Umbilical cord (tissue), 2 donors: ENCODE data around the gene FAM131A. TPM values are rescaled to one million over a fixed set of nuclear protein-coding genes. Genes with fewer than 3 reads are reported as not detected.

Source experiments
- DNase-seq: peaks from one replicate; pipeline ENCODE4 v3.0.0-alpha.2; 2015; ENCODE audit warnings: low spot score
- total RNA-seq: library from RNA; depleted of rRNA; stranded (reverse); fragments of >200 nt; gene quantifications from one replicate; pipeline ENCODE4 v1.2.3, GENCODE V29; 2014; ENCODE audit warnings: low replicate concordance; ENCODE audit not compliant: insufficient read depth

The FAM131A gene
- total RNA-seq, 1 donor from 2014 or later = 13.2 TPM

GRCh38 chr3:184357248-184358123 lies 20.1 kb downstream of the FAM131A start:
- DNase-seq = no peak

GRCh38 chr3:184358124-184358767 lies 20.8 kb downstream of the FAM131A start:
- DNase-seq = no peak

- no peak for DNase-seq
Measured at GRCh38 chr3:184358921-184359350, 21.5 kb downstream of the FAM131A start.

- DNase-seq = no peak
Measured at GRCh38 chr3:184359610-184360009, 22.2 kb downstream of the FAM131A start.

GRCh38 chr3:184360070-184360928 lies 22.9 kb downstream of the FAM131A start:
- DNase-seq = no peak

- no peak for DNase-seq
Measured at GRCh38 chr3:184360929-184361531, 23.6 kb downstream of the FAM131A start.

GRCh38 chr3:184361532-184361931 lies 24.1 kb downstream of the FAM131A start, which contains the start of the genes CLCN2 and POLR2H:
Gene CLCN2, minus strand, starts transcription at chr3:184361605. Its CDS starts 126 bp downstream, at chr3:184361479.
Gene POLR2H, plus strand, starts transcription at chr3:184361710. Its CDS starts 1,783 bp downstream, at chr3:184363493.
- DNase-seq = peak; percentile 82

- DNase-seq = peak; percentile 84
Measured at GRCh38 chr3:184361932-184362667, 24.7 kb downstream of the FAM131A start.

GRCh38 chr3:184362668-184363546 lies 25.5 kb downstream of the FAM131A start:
- peak; percentile 99 for DNase-seq

GRCh38 chr3:184366619-184367289 lies 29.4 kb downstream of the FAM131A start:
- DNase-seq = no peak

GRCh38 chr3:184368116-184368515 lies 30.7 kb downstream of the FAM131A start:
- no peak for DNase-seq

- no peak for DNase-seq
Measured at GRCh38 chr3:184368586-184369183, 31.3 kb downstream of the FAM131A start.

- peak; percentile 91 for DNase-seq
Measured at GRCh38 chr3:184371570-184372018, 34.2 kb downstream of the FAM131A start.

GRCh38 chr3:184372296-184372821 lies 35.0 kb downstream of the FAM131A start:
- DNase-seq = no peak

GRCh38 chr3:184372911-184373310 lies 35.5 kb downstream of the FAM131A start:
- DNase-seq = no peak

- peak; percentile 25 for DNase-seq
Measured at GRCh38 chr3:184373422-184373821, 36.0 kb downstream of the FAM131A start.

GRCh38 chr3:184375747-184376461 lies 38.5 kb downstream of the FAM131A start:
- no peak for DNase-seq
